HG02885 (cell line): ENCODE data around the gene AKTIP.
"Not testable (repeated sequence)": the region's sequence is repeated elsewhere in the genome, so short reads cannot be mapped to it uniquely, and the experiment has no call there.

Source experiments
- ATAC-seq: cut with Tn5 transposase; IDR thresholded peaks from one replicate; pipeline ENCODE4 v1.9.1; 2021; ENCODE audit warnings: mild to moderate bottlenecking; ENCODE audit not compliant: unreplicated experiment, poor library complexity

The AKTIP gene

DNA sequence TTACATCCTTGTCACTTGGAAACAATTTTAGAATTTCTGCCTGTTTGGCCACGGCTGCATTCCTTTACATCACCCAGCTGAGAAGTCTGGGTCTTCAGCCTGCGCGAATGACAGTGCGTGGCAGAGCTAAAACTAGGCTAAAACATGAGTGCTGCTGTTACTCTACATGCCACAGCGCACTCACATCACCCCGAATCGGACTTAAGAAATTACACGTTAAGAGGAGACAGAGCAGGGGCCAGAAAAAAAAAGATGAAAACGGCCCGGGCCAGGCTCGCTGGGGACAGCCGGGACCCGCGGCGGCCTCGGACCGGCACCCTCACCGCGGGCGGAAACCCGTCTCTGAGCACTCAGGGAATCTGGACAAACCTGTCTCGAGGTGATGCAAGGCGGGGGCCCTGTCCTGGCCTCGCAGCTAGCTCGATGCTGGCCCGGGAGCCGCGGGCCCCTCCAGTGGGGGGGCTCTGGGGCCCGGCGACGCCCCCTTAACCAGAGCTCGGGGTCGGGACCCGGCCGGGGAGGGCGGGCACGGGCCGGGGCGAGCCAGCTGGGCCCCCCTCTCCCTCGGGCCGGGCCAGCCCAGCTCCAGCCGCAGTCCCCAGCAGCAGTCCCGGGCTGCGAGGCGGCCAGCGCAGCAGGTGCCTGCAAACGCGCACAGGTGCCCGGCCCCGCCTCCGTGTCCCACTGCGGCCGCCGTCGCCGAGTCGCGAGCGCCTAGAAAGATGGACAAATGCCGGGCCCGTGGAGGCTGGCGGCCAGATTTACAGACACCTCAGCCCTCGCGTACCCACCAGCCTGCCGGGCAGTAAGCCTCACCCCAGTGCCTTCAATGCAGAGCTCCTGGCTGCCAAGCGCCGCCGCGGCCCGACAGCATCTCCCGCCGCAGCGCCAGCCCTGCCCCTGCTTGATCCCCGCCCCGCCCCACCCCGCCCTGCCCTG lies at the start of gene AKTIP:
Gene AKTIP, minus strand, starts transcription at position 879 of the 939 bp plus-strand sequence. CDS start 2,950 bp downstream, outside the sequence.
- peak; percentile 27 for ATAC-seq

DNA sequence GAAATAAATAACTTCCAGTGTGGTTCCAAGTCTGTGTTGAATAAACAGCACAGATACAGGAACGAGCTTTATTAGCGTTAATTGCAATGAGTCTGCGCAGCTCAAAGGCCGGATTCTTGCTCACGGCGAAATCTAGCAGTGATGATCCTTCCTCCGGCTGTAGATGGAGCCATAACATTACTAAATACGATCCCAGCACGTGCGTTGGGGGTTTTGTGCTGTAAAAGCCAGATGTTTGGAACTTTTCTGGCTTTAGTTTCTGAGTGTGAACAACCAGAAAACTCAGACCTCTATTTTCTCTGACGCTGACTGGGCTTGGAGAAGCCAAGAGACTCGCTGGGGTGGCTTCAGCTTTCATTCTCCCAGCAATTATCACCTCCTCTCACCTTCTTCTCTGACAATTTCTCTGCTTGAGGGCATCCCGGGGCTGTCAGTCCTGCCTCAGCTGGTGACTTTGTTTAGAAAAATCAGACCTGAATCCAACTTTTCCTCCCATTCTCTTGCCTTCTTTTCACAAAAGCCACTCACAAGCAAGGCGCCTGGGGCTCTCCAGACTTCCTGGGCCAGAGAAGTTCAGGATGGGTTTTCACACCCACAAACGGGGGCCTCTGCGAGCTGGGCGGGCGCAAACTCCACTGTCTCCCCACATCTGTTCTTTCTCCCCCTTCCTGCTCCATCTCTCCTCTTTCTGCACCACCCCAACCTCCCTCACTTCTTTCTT lies 47.1 kb upstream of the AKTIP start:
- ATAC-seq: peak; percentile 86

DNA sequence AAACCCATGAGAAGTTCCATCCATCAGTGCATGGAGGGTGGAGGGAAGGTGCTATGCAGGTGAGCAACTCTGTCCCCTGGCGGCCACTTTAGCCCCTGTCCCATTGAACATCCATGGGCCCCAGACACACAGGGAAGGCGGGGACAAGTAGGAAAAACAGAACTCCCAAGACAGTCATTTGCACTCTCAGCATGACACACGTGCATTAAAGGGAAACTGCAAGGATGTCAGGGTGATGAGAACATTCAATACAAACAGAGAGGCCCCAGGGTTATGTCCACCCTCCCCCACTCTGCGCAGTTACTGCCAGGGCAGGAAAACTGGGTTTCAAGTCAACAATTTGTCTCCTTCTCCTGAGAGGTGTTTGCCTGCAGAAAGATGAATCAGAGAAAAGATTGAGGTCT lies 44.0 kb upstream of the AKTIP start:
- ATAC-seq: no peak

DNA sequence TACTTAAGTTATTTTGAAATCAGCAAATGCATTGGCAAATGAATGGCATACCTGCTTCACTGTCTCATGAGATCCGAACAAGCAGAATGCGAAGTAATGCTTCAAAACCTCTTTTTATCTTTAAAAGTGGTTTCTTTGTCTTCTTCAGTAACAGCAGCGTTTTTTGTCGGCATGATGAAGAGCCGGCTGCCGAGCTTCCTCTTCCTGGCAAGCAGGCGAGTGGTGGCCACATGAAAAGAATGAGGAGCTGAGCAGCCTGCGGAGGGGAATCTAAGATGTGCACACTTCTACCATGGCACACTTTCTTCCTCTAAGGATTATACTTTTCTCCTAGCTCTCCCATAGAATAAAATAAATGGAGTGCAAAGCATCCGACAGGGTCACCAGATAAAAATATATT lies 42.4 kb upstream of the AKTIP start:
- ATAC-seq: no peak

DNA sequence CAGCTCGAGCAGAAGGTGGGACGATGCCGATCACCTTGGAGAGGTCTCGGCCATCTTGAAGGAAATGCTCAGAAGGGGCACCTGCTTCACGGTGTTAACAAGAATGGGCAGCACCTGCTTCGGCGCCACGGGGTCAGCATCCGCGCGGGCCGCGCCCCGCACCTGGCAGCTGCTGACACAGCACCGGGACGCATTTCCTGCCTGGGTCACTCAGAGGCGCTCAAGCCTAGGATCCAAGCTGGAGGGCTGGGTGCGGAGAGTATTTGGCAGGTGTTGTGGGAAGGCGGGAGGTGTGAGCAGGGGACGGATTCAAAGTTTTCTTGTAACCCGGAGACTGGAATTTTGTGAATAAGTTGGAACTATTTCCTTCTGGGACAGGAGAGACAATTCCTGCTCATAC lies 39.3 kb upstream of the AKTIP start:
- ATAC-seq: no peak

DNA sequence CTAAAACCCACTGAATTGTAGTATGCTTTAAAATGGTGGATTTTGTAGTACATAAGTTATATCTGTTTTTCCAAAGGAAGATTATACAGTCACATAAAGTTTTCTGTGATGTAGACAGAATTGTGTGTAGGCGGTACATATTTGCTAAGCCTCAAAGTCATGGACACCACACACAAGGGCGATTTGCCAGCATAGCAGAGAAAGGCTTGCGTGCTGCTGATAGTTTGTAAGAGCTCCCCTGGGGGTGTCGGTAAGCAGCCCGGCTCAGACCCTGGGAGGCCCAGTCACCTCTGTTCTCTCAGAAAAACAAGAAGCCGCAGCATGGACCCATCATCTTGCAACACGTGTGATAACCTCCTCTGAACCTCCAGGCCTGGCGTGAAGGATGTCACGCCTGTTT lies 38.3 kb upstream of the AKTIP start:
- no peak for ATAC-seq

DNA sequence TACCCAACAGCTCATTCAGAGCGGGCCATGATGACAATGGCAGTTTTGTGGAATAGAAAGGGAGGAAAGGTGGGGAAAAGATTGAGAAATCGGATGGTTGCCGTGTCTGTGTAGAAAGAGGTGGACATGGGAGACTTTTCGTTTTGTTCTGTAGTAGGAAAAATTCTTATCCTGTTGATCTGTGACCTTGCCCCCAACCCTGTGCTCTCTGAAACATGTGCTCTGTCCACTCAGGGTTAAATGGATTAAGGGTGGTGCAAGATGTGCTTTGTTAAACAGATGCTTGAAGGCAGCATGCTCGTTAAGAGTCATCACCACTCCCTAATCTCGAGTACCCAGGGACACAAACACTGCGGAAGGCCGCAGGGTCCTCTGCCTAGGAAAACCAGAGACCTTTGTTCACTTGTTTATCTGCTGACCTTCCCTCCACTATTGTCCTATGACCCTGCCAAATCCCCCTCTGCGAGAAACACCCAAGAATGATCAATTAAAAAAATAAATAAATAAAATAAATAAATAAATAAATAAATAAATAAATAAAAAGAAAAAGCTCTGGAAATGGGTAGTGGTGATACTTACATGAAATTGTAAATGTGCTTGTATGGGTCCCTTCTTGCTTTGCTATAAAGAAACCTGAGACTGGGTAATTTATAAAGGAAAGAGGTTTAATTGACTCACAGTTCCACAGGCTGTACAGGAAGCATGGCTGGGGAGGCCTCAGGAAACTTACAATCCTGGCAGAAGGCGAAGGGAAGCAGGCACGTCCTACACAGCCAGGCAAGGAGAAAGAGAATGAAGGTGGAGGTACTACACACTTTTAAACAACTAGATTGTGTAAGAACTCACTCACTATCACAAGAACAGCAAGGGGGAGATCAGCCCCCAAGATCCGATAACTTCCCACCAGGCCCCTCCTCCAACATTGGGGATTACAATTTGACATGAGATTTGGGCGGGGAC lies 37.0 kb upstream of the AKTIP start:
- not testable (repeated sequence) for ATAC-seq

DNA sequence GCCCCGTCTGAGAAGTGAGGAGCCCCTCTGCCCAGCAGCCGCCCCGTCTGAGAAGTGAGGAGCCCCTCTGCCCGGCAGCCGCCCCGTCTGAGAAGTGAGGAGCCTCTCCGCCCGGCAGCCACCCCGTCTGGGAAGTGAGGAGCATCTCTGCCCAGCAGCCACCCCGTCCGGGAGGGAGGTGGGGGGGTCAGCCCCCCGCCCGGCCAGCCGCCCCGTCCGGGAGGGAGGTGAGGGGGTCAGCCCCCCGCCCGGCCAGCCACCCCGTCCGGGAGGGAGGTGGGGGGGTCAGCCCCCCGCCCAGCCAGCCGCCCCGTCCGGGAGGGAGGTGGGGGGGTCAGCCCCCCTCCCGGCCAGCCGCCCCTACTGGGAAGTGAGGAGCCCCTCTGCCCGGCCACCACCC lies 36.3 kb upstream of the AKTIP start:
- ATAC-seq: not testable (repeated sequence)

DNA sequence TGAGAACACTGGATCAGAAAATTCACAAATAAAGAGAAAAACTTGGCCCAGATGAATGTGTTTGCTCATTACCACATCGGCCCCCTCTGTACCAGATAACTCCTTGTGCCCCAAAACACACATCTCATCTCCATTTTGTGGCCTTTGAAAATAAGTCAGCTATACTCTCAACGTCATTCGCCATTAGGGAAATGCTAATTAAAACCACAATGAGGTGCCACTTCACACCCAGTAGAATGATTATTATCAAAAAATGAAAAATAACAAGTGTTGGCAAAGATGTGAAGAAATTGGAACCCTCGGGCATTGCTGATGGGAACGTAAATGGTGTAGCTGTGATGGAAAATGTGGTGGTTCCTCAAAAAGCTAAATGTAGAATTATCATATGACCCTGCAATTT lies 34.6 kb upstream of the AKTIP start:
- ATAC-seq: no peak

DNA sequence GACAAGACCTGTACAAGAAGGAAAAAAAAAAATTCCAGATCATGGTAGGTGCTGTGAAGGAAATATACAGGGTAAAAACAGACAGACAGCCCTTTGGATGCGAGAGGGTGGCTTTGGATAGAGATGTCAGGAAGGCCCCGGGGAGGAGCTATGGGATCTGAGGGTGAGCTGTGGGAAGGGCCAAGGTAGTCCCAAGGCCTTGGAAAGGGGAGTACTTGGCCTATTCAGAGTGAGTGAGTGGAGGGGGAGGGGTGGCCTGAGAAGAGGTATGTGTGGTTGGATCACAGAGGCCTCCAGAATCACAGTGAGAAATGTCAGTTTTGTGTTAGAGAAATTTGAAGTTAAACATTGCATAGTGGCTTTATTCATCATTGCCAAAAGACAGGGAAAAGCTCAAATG lies 31.2 kb upstream of the AKTIP start:
- no peak for ATAC-seq

DNA sequence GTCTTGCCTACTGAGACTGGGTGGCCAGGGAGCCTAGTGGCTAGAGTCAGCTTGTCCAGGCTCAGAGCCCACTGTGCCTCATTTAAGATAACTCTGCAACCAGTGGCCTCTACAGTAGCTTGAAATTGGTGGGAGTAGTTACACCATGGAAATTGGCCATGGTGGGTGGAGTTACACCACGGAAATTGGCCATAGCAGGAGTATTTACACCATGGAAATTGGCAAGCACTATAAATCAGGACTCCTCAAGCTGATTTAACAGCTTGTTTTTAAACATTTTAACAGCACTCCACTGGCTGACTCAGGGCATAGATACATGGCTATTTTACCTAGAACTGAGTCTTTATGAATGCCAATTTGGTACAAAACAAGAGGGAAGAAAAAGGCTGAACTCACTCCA lies 27.7 kb upstream of the AKTIP start:
- no peak for ATAC-seq

DNA sequence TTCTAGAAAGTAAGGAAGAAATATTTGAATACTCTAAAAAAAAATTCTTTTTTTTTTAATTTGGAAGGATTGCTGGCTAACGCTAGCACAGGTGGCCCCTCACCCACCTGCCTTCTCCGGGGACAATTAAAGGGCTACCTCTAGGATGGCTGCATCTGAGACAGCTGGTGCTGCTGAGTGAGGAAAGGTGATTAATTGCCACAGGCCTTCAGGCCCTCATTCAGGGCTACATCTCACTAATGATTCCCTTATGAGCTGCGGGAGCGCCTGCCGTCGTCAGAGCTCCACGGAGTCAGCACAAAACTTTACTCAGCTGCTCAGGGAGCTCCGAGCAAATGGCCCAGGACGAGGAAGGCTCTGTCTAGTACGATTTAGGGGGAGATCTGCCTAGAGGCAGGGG lies 27.0 kb upstream of the AKTIP start:
- no peak for ATAC-seq

DNA sequence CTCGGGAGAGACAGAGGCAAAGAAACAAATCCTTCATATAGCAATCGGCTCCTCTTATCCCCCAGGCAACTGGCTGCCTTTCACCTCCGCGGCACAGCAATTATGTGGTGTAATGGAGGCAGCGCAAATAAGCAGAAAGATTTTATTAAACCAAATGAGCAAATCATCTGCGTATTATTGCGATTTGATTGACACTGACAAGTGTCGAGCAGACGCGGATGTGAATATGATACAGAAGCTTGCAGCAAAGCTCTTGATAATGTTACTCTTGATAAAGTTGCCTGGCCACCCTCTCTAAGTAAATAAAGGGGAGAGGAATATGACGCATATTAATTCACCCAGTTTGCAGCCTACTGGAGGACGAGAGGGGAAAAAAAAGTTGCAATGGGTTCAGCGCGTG lies 26.5 kb upstream of the AKTIP start:
- ATAC-seq: no peak

DNA sequence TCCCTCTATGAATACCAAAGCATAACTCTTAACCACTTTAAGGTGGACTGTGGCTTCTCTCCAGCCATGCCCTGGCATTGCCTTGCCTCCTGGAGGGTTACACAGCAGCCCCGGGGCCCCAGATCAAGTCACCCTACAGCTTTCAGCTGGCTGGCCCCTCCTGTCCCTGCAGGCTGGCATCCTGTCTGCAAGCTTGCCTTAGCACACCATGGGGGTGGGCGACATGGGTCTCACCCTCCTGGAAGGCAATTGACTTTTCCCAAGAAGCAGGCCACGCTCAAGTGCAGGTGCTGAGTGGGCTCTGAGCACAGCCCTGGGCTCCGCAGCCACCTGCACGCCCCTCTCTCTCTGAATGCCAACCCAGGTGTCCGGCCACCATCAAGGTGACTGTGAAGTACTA lies 25.8 kb upstream of the AKTIP start:
- ATAC-seq: no peak

DNA sequence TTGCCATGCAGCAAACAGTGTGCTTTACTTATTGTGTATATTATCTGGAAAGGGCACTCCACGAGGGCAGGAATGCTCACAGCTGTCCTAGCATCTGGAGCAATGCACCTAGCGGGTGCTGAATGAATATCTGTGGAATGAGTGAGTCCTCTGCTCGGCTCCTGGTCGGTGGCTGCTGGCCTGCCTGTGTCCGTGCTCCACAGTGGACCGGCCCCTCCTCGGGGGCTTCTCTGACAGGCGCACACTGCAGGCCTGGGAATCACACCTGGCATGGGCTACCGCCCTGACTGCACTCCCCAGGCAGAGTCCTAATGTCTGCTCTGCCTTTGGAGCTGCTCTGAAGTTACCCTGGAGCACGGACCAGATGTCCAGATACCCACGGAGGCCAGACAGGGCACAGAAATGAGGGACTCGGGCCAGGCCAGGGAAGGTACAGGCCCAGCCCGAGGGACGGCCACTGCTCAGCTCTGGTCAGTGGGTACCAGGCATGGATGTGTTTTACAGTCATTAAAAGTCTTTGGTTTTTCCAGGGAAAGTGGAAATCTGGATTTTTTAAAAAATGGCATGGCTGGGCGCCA lies 21.1 kb upstream of the AKTIP start:
- no peak for ATAC-seq

DNA sequence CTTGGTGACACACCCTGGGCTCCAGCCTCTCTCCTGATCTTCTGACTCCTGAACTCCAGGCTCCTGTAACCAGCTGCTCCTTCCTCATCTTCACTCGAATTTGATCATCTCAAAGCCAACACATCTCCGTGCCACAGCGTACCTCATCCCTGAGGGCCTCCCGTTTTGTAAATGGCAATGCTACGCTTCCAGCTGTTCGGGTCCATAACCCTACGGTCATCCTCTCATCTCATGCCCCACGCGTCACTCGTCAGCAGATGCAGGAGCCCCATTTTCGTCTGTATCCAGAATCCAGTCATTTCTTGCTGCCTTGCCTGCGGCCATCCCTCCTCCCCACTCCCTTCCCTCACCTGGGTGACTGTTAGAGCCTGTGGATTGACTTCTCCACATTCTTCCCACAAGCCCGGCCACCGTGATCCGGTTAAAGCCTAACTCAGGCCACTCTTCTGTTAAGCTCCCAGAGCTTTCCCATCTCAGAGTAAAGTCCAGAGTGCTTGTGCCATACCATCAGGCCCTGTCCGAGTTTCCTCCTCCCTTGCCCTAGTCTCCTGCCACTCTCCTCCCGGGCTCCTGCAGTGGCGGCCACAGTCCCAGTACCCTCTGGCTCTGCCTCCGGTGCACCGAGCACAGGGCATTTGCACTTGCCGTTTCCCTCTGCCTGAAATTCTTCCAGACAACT lies 20.3 kb upstream of the AKTIP start:
- no peak for ATAC-seq

DNA sequence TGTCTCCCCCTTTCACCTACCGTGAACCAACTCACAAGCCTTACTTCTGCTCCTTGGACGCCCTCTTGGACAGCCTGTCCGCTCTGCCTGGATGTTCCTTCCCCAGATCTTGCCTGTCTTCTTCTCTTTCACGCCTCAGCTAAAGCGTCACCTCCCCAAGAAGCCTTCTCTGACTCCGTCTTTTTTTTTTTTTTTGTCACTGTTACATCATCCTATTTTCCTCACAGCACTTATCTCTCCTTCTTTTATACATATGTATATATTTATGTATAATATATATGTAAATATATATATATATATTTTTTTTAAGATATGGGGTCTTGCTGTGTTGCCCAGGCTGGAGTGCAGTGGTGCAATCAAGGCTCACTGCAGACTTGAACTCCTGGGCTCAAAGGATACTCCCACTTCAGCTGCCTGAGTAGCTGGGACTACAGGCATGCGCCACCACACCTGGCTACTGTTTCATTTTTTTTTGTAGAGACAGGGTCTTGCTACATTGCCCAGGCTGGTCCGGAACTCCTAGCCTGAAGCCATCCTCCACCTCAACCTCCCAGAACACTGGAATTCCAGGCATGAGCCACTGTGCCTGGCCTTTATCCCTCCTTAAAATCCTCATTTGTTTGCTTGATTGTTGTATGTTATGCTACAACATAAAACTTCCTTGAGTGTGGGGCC lies 16.5 kb upstream of the AKTIP start:
- ATAC-seq: no peak

DNA sequence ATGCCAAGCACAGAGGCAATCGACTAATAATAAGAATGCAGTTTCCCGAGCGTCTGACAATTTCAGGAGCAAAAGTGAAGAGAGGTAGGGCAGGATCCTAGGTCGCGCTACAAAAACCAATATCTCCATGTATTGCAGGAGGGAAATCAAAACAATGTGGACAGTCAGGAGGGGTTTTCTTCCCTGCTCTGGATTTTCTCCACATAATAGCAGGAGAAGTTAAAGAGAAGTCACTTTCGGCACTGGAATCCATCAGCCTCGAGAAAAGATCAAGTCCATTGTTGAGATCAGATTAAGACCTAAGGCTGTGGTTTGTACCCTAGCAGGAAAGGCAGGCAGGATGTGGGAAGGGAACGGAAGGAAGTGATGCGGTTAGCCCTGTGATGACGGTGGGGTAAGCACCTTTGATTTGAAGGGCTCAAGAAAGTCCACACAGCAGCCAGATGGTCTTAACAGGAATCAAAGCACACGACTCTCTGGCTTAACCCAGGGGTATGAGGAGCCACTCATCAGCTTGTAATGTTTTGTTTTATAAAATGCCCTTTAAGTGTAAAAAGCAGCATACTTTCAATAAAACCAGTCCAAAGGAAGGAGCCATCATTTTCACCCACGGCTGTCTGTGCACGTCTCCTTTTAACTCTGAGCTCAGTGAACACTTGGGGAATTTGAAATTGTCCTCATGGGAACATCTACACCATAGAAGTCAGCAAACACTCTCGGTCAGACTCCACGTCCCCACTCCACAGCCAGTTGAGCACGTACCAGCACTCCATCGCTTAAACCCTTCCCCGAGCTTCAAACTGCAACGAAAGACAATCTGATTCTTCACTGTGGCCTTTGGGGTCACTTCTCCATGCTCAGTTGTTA lies 15.8 kb upstream of the AKTIP start:
- peak; percentile 98 for ATAC-seq
